GM12872 (cell line): ENCODE data around the gene GAPDH.

Experiments
- TF ChIP-seq, protein P1 (sequence below): IDR thresholded peaks from 3 replicates; pipeline ENCODE4 v1.5.1; 2011; ENCODE audit warnings: low read depth, mild to moderate bottlenecking, low read length, moderate library complexity; ENCODE audit not compliant: insufficient read depth

Gene GAPDH

DNA sequence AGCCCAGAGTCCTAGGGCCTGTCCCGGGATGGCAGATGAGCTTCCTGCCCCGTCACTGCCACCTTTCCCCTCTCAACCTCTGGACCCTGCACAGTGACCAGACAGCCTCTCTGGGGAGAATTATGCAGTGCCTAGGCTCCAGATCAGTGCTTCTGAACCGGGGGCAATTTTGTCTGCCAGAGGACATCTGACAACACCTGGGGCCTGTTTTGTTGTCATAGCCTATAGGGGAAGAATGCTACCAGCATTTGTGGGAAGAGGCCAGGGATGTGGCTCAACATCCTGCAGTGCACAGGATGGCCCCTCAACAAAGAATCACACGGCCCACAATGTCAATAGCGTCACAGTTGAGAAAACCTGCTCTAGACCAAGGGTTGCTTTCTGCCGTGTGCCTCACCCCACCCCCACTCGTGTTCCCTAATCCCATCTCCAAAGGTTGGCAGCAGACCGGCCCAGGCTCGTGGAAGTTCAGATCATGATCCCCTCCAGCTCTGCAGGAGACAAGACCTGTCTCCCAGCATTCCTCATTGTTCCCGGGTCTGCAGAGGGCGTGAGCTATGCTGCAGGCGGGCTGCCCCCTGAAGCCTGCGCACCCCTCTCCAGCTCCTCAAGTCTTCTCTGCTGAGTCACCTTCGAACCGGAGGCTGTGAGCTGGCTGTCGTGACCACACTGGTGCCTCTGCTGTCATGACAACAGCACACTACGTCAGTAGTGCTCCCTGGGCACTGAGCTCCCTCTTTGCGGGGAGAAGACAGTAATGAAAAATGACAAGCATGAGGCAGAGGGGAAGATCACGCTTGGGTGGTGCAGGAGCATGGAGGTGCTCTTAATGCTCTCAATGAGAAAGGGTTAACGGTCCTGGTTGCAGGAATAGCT is 2.0 kb upstream of the GAPDH start:
- TF ChIP-seq, protein P1, sequence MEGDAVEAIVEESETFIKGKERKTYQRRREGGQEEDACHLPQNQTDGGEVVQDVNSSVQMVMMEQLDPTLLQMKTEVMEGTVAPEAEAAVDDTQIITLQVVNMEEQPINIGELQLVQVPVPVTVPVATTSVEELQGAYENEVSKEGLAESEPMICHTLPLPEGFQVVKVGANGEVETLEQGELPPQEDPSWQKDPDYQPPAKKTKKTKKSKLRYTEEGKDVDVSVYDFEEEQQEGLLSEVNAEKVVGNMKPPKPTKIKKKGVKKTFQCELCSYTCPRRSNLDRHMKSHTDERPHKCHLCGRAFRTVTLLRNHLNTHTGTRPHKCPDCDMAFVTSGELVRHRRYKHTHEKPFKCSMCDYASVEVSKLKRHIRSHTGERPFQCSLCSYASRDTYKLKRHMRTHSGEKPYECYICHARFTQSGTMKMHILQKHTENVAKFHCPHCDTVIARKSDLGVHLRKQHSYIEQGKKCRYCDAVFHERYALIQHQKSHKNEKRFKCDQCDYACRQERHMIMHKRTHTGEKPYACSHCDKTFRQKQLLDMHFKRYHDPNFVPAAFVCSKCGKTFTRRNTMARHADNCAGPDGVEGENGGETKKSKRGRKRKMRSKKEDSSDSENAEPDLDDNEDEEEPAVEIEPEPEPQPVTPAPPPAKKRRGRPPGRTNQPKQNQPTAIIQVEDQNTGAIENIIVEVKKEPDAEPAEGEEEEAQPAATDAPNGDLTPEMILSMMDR: no peak

DNA sequence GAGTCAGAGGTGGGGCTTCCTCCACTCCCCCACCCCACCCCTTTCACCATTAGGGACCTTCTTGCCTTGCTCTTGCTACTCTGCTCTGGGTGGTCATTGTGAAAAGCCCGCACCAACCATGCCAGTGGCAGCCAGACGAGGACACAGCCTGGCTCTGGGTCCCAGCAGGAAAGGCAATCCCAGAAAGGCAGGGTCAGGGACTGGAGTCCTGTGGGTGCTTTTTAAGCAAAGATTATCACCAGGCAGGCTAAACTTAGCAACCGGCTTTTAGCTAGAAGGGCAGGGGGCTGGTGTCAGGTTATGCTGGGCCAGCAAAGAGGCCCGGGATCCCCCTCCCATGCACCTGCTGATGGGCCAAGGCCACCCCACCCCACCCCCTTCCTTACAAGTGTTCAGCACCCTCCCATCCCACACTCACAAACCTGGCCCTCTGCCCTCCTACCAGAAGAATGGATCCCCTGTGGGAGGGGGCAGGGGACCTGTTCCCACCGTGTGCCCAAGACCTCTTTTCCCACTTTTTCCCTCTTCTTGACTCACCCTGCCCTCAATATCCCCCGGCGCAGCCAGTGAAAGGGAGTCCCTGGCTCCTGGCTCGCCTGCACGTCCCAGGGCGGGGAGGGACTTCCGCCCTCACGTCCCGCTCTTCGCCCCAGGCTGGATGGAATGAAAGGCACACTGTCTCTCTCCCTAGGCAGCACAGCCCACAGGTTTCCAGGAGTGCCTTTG is 1.2 kb upstream of the GAPDH start:
- TF ChIP-seq, protein P1: no peak

DNA sequence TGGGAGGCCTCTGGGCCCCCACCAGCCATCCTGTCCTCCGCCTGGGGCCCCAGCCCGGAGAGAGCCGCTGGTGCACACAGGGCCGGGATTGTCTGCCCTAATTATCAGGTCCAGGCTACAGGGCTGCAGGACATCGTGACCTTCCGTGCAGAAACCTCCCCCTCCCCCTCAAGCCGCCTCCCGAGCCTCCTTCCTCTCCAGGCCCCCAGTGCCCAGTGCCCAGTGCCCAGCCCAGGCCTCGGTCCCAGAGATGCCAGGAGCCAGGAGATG is 729 bp upstream of the GAPDH start:
- TF ChIP-seq, protein P1: no peak

DNA sequence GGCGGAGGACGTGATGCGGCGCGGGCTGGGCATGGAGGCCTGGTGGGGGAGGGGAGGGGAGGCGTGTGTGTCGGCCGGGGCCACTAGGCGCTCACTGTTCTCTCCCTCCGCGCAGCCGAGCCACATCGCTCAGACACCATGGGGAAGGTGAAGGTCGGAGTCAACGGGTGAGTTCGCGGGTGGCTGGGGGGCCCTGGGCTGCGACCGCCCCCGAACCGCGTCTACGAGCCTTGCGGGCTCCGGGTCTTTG is 303 bp downstream of the GAPDH start:
- TF ChIP-seq, protein P1: no peak

DNA sequence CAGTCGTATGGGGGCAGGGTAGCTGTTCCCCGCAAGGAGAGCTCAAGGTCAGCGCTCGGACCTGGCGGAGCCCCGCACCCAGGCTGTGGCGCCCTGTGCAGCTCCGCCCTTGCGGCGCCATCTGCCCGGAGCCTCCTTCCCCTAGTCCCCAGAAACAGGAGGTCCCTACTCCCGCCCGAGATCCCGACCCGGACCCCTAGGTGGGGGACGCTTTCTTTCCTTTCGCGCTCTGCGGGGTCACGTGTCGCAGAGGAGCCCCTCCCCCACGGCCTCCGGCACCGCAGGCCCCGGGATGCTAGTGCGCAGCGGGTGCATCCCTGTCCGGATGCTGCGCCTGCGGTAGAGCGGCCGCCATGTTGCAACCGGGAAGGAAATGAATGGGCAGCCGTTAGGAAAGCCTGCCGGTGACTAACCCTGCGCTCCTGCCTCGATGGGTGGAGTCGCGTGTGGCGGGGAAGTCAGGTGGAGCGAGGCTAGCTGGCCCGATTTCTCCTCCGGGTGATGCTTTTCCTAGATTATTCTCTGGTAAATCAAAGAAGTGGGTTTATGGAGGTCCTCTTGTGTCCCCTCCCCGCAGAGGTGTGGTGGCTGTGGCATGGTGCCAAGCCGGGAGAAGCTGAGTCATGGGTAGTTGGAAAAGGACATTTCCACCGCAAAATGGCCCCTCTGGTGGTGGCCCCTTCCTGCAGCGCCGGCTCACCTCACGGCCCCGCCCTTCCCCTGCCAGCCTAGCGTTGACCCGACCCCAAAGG is 804 bp downstream of the GAPDH start:
- TF ChIP-seq, protein P1: no peak

DNA sequence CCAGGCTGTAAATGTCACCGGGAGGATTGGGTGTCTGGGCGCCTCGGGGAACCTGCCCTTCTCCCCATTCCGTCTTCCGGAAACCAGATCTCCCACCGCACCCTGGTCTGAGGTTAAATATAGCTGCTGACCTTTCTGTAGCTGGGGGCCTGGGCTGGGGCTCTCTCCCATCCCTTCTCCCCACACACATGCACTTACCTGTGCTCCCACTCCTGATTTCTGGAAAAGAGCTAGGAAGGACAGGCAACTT is 1.3 kb downstream of the GAPDH start:
- TF ChIP-seq, protein P1: no peak

DNA sequence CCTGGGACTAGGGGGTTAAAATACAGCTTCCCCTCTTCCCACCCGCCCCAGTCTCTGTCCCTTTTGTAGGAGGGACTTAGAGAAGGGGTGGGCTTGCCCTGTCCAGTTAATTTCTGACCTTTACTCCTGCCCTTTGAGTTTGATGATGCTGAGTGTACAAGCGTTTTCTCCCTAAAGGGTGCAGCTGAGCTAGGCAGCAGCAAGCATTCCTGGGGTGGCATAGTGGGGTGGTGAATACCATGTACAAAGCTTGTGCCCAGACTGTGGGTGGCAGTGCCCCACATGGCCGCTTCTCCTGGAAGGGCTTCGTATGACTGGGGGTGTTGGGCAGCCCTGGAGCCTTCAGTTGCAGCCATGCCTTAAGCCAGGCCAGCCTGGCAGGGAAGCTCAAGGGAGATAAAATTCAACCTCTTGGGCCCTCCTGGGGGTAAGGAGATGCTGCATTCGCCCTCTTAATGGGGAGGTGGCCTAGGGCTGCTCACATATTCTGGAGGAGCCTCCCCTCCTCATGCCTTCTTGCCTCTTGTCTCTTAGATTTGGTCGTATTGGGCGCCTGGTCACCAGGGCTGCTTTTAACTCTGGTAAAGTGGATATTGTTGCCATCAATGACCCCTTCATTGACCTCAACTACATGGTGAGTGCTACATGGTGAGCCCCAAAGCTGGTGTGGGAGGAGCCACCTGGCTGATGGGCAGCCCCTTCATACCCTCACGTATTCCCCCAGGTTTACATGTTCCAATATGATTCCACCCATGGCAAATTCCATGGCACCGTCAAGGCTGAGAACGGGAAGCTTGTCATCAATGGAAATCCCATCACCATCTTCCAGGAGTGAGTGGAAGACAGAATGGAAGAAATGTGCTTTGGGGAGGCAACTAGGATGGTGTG is 1.9 kb downstream of the GAPDH start:
- TF ChIP-seq, protein P1: no peak
